IMR-90 (cell line): Measurements from ENCODE around the gene TLR3. TPM values are rescaled to one million over a fixed set of nuclear protein-coding genes. Genes with fewer than 3 reads are reported as not detected.

Experiments used
- ATAC-seq: fragments of 200-7000 bp; cut with Tn5 transposase; 2 replicates; pipeline ENCODE4 v1.9.1; 2020; ENCODE audit warnings: low read depth, mild to moderate bottlenecking, moderate library complexity
- BruUV-seq: library from RNA; stranded (reverse); fragments of 400-500 nt; replicated peaks from 2 replicates; lab custom pipeline; 2021; lab: Mats Ljungman, UMichigan
- CTCF ChIA-PET: fragments of 300-600 bp; formaldehyde crosslinking; extraction: SDS; loops from one replicate; lab custom pipeline; 2021; ENCODE audit warnings: antibody characterized with exemption; lab: Yijun Ruan, JAX
- POLR2A ChIA-PET: fragments of 300-600 bp; sonication (Branson Sonifier 250); formaldehyde crosslinking; loops from one replicate; lab custom pipeline; 2022; ENCODE audit warnings: antibody characterized with exemption; ENCODE audit not compliant: unreplicated experiment; lab: Charles Lee
- DNase-seq: peaks from one replicate; pipeline ENCODE4 v3.0.0; 2013
- H2AFZ ChIP-seq: replicated peaks from 2 replicates; pipeline ENCODE3; 2013; ENCODE audit warnings: low read length, mild to moderate bottlenecking; ENCODE audit not compliant: poor library complexity
- H2AK5ac ChIP-seq: 2 replicates; pipeline ENCODE4 v1.6.1; 2013; ENCODE audit warnings: low read depth, low read length, inconsistent platforms
- H2AK9ac ChIP-seq: replicated peaks from 2 replicates; pipeline ENCODE3; 2013; ENCODE audit warnings: mild to moderate bottlenecking, low read depth, low read length, moderate library complexity; ENCODE audit not compliant: poor library complexity
- H2BK120ac ChIP-seq: 2 replicates; pipeline ENCODE4 v1.6.1; 2013; ENCODE audit warnings: low read depth, low read length, inconsistent platforms
- H2BK15ac ChIP-seq: 3 replicates; pipeline ENCODE4 v1.6.1; 2013; ENCODE audit warnings: low read depth, low read length, inconsistent platforms
- H2BK20ac ChIP-seq: 2 replicates; pipeline ENCODE4 v1.6.1; 2013; ENCODE audit warnings: low read depth, mild to moderate bottlenecking, inconsistent platforms, low read length, moderate library complexity
- H2BK5ac ChIP-seq: 2 replicates; pipeline ENCODE4 v1.6.1; 2013; ENCODE audit warnings: mild to moderate bottlenecking, low read depth, low read length, inconsistent platforms; ENCODE audit not compliant: poor library complexity, severe bottlenecking
- H3K14ac ChIP-seq: replicated peaks from 2 replicates; pipeline ENCODE4 v1.6.1; 2013; ENCODE audit warnings: low read depth, low read length, inconsistent platforms
- H3K18ac ChIP-seq: 2 replicates; pipeline ENCODE4 v1.6.1; 2013; ENCODE audit warnings: low read depth, low read length, control low read depth
- H3K23ac ChIP-seq: 2 replicates; pipeline ENCODE4 v1.6.1; 2013; ENCODE audit warnings: low read depth, low read length, inconsistent platforms
- H3K27ac ChIP-seq: 2 replicates; pipeline ENCODE4 v1.5.1; 2013; ENCODE audit warnings: mild to moderate bottlenecking, control low read depth, low read length; ENCODE audit not compliant: insufficient read depth
- H3K27me3 ChIP-seq: 2 replicates; pipeline ENCODE4 v1.6.1; 2013; ENCODE audit warnings: low read length; ENCODE audit not compliant: control insufficient read depth, insufficient read depth
- H3K36me3 ChIP-seq: 2 replicates; pipeline ENCODE4 v1.6.1; 2013; ENCODE audit warnings: low read length, mixed read lengths; ENCODE audit not compliant: control insufficient read depth, insufficient read depth
- H3K4ac ChIP-seq: 2 replicates; pipeline ENCODE4 v1.6.1; 2013; ENCODE audit warnings: low read depth, low read length, inconsistent platforms
- H3K4me1 ChIP-seq: 2 replicates; pipeline ENCODE4 v1.6.1; 2013; ENCODE audit warnings: low read length, mixed read lengths; ENCODE audit not compliant: control insufficient read depth, insufficient read depth
- H3K4me2 ChIP-seq: 2 replicates; pipeline ENCODE4 v1.6.1; 2013; ENCODE audit warnings: low read depth, mild to moderate bottlenecking, control low read depth, low read length, moderate library complexity
- H3K4me3 ChIP-seq: 2 replicates; pipeline ENCODE4 v1.5.1; 2013; ENCODE audit warnings: low read depth, mild to moderate bottlenecking, control low read depth, low read length, moderate library complexity; ENCODE audit not compliant: insufficient read depth
- H3K56ac ChIP-seq: 2 replicates; pipeline ENCODE4 v1.6.1; 2013; ENCODE audit warnings: low read length, inconsistent platforms; ENCODE audit not compliant: insufficient read depth; ENCODE audit errors: extremely low read depth
- H3K79me1 ChIP-seq, 2 experiments: 2 replicates each; pipeline ENCODE4 v1.6.1; 2013; ENCODE audit warnings: low read length in 2 of 2, inconsistent platforms in 1 of 2, low read depth in 1 of 2
- H3K9ac ChIP-seq: 2 replicates; pipeline ENCODE4 v1.6.1; 2013; ENCODE audit warnings: low read depth, low read length, control low read depth
- H3K9me1 ChIP-seq: 2 replicates; pipeline ENCODE4 v1.6.1; 2013; ENCODE audit warnings: low read length, inconsistent platforms; ENCODE audit not compliant: insufficient read depth
- H3K9me3 ChIP-seq: 2 replicates; pipeline ENCODE4 v1.6.1; 2013; ENCODE audit warnings: low read length; ENCODE audit not compliant: control insufficient read depth, insufficient read depth
- H4K20me1 ChIP-seq: 2 replicates; pipeline ENCODE4 v1.6.1; 2013; ENCODE audit warnings: low read length, inconsistent platforms; ENCODE audit not compliant: insufficient read depth
- H4K5ac ChIP-seq: 2 replicates; pipeline ENCODE4 v1.6.1; 2013; ENCODE audit warnings: mild to moderate bottlenecking, low read depth, low read length, control low read depth
- H4K8ac ChIP-seq, 2 experiments: 2 replicates each; pipeline ENCODE4 v1.6.1; 2013; ENCODE audit warnings: low read depth in 2 of 2, low read length in 2 of 2, control low read depth in 1 of 2, inconsistent platforms in 1 of 2
- H4K91ac ChIP-seq: 2 replicates; pipeline ENCODE4 v1.6.1; 2013; ENCODE audit warnings: low read depth, low read length, inconsistent platforms; ENCODE audit not compliant: insufficient read depth
- BHLHE40 ChIP-seq: fragments of 150-350 bp; IDR thresholded peaks from 2 replicates; pipeline ENCODE4 v1.6.1; 2016; ENCODE audit warnings: mild to moderate bottlenecking, low read depth, low read length
- CTCF ChIP-seq: conservative IDR thresholded peaks from 2 replicates; pipeline ENCODE4 v1.5.1; 2012; ENCODE audit warnings: mild to moderate bottlenecking, low read depth, low read length, improper control_type of control experiment
- ELK1 ChIP-seq: fragments of 150-350 bp; IDR thresholded peaks from 2 replicates; pipeline ENCODE4 v1.6.1; 2016; ENCODE audit warnings: low read depth, mild to moderate bottlenecking, low read length, moderate library complexity, borderline replicate concordance
- FOS ChIP-seq: fragments of 150-350 bp; IDR thresholded peaks from 2 replicates; pipeline ENCODE4 v1.6.1; 2016; ENCODE audit warnings: low read depth, low read length
- MAZ ChIP-seq: IDR thresholded peaks from 2 replicates; pipeline ENCODE4 v1.6.1; 2012; ENCODE audit warnings: low read depth, mild to moderate bottlenecking, low read length, improper control_type of control experiment, moderate library complexity, borderline replicate concordance
- MXI1 ChIP-seq: IDR thresholded peaks from 2 replicates; pipeline ENCODE4 v1.6.1; 2012; ENCODE audit warnings: low read depth, mild to moderate bottlenecking, low read length, moderate library complexity, borderline replicate concordance
- NFE2L2 ChIP-seq: fragments of 150-350 bp; IDR thresholded peaks from 2 replicates; pipeline ENCODE4 v1.6.1; 2016; ENCODE audit warnings: low read depth, mild to moderate bottlenecking, low read length
- POLR2A ChIP-seq: IDR thresholded peaks from 2 replicates; pipeline ENCODE4 v1.6.1; 2012; ENCODE audit warnings: mild to moderate bottlenecking, low read depth, low read length
- RAD21 ChIP-seq: IDR thresholded peaks from 2 replicates; pipeline ENCODE4 v1.6.1; 2012; ENCODE audit warnings: low read length, improper control_type of control experiment
- RFX5 ChIP-seq: IDR thresholded peaks from 2 replicates; pipeline ENCODE4 v1.8.0; 2012; ENCODE audit warnings: low read depth, mild to moderate bottlenecking, low read length, moderate library complexity
- SMC3 ChIP-seq: fragments of 150-350 bp; IDR thresholded peaks from 2 replicates; pipeline ENCODE4 v1.6.1; 2016; ENCODE audit warnings: low read depth, mild to moderate bottlenecking, antibody characterized with exemption, low read length, moderate library complexity
- USF2 ChIP-seq: fragments of 150-350 bp; IDR thresholded peaks from 2 replicates; pipeline ENCODE4 v1.6.1; 2017; ENCODE audit warnings: mild to moderate bottlenecking, antibody characterized with exemption, low read length, low read depth
- WGBS, 2 experiments: methylation state at CpG; one replicate each; pipeline versions ENCODE4 v1.1.5 to v1.1.7; 2013; ENCODE audit warnings: missing lambda C conversion rate in 2 of 2; ENCODE audit not compliant: insufficient read length in 1 of 2; ENCODE audit errors: extremely low coverage in 2 of 2; 5-methylcytosine and 5-hydroxymethylcytosine counted together
- dilution Hi-C: fragments of 300-500 bp; cut with HindIII; formaldehyde crosslinking; loops from one replicate; pipeline ENCODE4 v1.14.3; 2018; ENCODE audit warnings: low sequenced_read_pairs; ENCODE audit not compliant: unreplicated experiment
- in situ Hi-C: fragments of 300-500 bp; cut with MboI; formaldehyde crosslinking; loops from 3 replicates; pipeline ENCODE4 v1.14.3; 2019; ENCODE audit warnings: low sequenced_read_pairs, inconsistent platforms, mixed read lengths
- intact Hi-C: fragments of 100-400 bp; cut with micrococcal nuclease; formaldehyde crosslinking; loops from 2 replicates; pipeline ENCODE4 v1.10.0; 2022
- polyA plus RNA-seq, 3 experiments: library from polyadenylated mRNA; depleted of rRNA; stranded (reverse); fragments of >200 nt; gene quantifications; 2 replicates each; pipeline ENCODE4 v1.2.3, GENCODE V29; 2012; ENCODE audit warnings: low replicate concordance in 1 of 3
- total RNA-seq: library from RNA; depleted of rRNA; stranded (reverse); fragments of >200 nt; gene quantifications from 2 replicates; pipeline ENCODE4 v1.2.3, GENCODE V29; 2012

The TLR3 gene
- total and polyA plus RNA-seq, 2 of the 4 experiments (the other 2 are of a cell fraction): 0.12 to 0.36 TPM

- H3K18ac ChIP-seq: no peak overlapping the region; the same call in 1 of the 2 replicates
- POLR2A ChIA-PET: no interaction called here
- intact Hi-C loops (no loop called here), in situ Hi-C loops (no loop called here), dilution Hi-C loops (no loop called here)
- no peak overlapping the region for H3K9ac ChIP-seq
- H2AK5ac ChIP-seq: no peak overlapping the region
- no peak overlapping the region for H2BK20ac ChIP-seq
- DNase-seq (no peak), ATAC-seq (no peak)
- H3K79me1 ChIP-seq: no peaks in the 10 kb centered on the region
- H4K5ac ChIP-seq: no peak overlapping the region
- H3K4me1 ChIP-seq: no peaks in the 10 kb centered on the region
- CTCF ChIA-PET: interaction anchor here (1.0 kb wide), 1 partner anchor 43 kb away, joined by 3 read pairs; no protein-coding TSS in a partner anchor
- H3K9me1 ChIP-seq: no peaks in the 10 kb centered on the region
- 46% methylated on average over 2 of the region's 15 CpGs; no CpG with 5 or more reads in 1 of the 2 experiments for WGBS, 2 experiments
- H4K20me1 ChIP-seq: no peaks in the 10 kb centered on the region
- no peaks in the 10 kb centered on the region for H3K27me3 ChIP-seq
- H4K91ac ChIP-seq: no peak overlapping the region
- TF ChIP-seq USF2 (no peak), RFX5 (no peak), FOS (no peak), MAZ (no peak), BHLHE40 (no peak), CTCF (no peak), NFE2L2 (no peak), ELK1 (no peak), POLR2A (no peak), SMC3 (no peak), RAD21 (no peak), MXI1 (no peak)
- H3K14ac ChIP-seq: no peak overlapping the region
- no peaks in the 10 kb centered on the region for H3K36me3 ChIP-seq
- H3K23ac ChIP-seq: no peak overlapping the region
- no peak overlapping the region for H3K4ac ChIP-seq
- H3K4me2 ChIP-seq: no peak overlapping the region
- H3K27ac ChIP-seq: no peak overlapping the region
- H4K8ac ChIP-seq: no peak overlapping the region
- H2BK15ac ChIP-seq: no peak overlapping the region
- H3K56ac ChIP-seq: no peak overlapping the region
- H2AFZ ChIP-seq: no peak overlapping the region
- no peak overlapping the region for H2BK120ac ChIP-seq
- H2AK9ac ChIP-seq: no peak overlapping the region
- H3K4me3 ChIP-seq: no peak overlapping the region
- no TSS peak for BruUV-seq
- no peaks in the 10 kb centered on the region for H3K9me3 ChIP-seq
- no peak overlapping the region for H2BK5ac ChIP-seq
These were observed 12.3 kb downstream of the TLR3 start for GRCh38 chr4:186081202-186081807.
